VCaP (cell line): Measurements from ENCODE around the gene TNFRSF21.

Source experiments
- H3K27ac ChIP-seq: fragments of 450-650 bp; 2 replicates; pipeline ENCODE4 v1.5.1; 2017
- TF ChIP-seq, protein P1 (sequence below): fragments of 450-650 bp; conservative IDR thresholded peaks from 2 replicates; pipeline ENCODE4 v1.5.1; 2017; ENCODE audit warnings: mild to moderate bottlenecking, moderate library complexity

The TNFRSF21 gene, protein sequence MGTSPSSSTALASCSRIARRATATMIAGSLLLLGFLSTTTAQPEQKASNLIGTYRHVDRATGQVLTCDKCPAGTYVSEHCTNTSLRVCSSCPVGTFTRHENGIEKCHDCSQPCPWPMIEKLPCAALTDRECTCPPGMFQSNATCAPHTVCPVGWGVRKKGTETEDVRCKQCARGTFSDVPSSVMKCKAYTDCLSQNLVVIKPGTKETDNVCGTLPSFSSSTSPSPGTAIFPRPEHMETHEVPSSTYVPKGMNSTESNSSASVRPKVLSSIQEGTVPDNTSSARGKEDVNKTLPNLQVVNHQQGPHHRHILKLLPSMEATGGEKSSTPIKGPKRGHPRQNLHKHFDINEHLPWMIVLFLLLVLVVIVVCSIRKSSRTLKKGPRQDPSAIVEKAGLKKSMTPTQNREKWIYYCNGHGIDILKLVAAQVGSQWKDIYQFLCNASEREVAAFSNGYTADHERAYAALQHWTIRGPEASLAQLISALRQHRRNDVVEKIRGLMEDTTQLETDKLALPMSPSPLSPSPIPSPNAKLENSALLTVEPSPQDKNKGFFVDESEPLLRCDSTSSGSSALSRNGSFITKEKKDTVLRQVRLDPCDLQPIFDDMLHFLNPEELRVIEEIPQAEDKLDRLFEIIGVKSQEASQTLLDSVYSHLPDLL

DNA sequence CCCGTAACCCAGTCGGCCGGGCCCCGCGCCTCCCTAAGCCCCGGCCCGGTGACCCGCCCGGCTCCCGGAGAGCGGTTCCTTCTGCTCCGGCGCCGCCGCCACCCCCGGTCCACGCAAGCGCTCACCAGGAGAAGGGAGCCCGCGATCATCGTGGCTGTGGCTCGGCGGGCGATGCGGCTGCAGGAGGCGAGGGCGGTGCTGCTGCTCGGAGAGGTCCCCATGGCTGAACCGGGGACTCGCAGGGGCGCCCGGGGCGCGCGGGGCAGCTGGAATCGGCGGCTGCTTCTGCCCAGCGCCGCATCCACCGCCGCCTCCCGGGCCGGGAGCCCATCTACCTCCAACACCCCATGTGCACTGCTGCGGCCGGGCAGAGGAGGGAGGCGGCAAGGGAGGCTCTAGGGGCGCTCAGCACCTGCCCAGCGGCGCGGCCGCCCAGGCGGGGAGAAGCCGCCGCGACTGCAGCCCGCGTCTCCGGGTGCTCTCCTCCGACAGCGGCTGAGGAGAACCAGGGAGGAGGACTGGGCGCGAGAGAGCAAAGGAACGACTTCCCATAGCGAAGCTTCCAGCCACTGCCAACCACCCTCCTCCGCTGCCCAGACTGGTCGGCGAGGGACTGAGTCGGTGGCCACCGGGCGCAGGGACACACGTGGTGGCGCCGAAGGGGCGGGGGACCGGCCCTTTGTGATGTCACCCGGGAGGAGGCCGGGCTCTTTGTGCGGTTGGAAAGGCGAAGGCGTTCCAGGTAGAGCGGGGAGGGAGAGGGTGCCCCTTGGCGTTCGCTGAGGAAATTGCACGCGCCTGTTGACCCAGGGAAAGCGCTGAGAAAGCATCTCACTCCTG lies at the start of gene TNFRSF21:
Gene TNFRSF21, minus strand, starts transcription at position 615 of the 840 bp plus-strand sequence. Its CDS starts 394 bp downstream, at position 221.
- peak within 1 kb of the TSS; percentile 76 for H3K27ac ChIP-seq

DNA sequence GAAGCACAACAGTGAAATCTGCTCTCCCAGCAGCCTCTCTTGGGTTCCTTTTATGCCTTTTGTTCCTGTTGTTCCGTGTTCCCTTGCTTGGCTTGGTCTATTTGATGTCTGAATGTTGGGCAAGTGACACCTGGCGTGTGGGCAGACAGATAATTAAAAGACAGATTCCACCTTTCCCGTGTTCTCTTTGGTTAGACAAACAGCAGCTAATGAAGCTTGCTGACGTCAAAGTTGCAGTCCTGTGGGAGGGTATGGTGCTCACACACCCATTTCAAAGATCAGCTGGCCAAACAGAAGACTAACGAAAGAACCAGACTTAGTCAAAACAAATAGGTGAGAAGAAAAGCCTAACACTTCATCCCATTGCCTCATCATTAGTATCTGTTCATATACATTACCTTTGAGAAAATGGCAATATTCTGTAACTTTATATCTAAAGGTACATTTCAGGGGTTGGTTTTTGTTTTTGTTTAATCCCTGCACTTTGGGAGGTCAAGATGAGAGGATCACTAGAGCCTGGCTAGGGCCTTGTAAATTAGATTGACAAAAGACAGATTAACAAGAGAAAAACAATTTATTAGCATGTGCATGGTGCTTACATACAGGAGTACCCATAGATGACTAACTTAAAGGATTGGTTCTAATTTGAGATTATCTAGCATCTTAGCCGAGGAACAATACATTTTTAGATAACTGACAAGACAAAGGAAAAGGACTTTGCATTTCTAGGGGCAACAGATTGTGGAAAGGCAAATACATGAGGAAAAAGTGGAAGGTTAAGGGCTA lies 48.9 kb upstream of the TNFRSF21 start:
- TF ChIP-seq, protein P1, sequence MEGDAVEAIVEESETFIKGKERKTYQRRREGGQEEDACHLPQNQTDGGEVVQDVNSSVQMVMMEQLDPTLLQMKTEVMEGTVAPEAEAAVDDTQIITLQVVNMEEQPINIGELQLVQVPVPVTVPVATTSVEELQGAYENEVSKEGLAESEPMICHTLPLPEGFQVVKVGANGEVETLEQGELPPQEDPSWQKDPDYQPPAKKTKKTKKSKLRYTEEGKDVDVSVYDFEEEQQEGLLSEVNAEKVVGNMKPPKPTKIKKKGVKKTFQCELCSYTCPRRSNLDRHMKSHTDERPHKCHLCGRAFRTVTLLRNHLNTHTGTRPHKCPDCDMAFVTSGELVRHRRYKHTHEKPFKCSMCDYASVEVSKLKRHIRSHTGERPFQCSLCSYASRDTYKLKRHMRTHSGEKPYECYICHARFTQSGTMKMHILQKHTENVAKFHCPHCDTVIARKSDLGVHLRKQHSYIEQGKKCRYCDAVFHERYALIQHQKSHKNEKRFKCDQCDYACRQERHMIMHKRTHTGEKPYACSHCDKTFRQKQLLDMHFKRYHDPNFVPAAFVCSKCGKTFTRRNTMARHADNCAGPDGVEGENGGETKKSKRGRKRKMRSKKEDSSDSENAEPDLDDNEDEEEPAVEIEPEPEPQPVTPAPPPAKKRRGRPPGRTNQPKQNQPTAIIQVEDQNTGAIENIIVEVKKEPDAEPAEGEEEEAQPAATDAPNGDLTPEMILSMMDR, result no peak
- H3K27ac ChIP-seq, result no peak overlapping the region

More for the DNA sequence above, at the start of gene TNFRSF21:
- TF ChIP-seq, protein P1, result peak; percentile 88

DNA sequence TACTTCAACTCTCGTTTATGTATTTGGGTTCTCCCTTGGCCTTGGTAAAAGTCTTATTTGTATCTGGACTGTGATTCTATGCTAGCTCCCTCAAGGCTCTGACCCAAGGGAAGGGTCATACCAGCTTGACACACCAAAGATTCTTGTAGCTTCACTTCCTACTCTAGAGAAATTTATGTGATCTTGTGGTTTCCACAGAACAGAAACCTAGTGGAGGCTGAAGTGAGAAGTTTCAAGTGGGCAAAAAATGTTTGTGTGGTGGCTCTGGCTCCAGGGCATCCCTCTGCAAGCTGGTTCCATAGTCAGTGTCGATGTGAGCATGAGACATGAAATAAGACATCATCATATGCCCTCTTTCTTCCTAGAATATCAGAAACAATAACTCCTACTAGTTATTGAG lies 48.1 kb upstream of the TNFRSF21 start:
- H3K27ac ChIP-seq, result no peak overlapping the region
- TF ChIP-seq, protein P1, result no peak

DNA sequence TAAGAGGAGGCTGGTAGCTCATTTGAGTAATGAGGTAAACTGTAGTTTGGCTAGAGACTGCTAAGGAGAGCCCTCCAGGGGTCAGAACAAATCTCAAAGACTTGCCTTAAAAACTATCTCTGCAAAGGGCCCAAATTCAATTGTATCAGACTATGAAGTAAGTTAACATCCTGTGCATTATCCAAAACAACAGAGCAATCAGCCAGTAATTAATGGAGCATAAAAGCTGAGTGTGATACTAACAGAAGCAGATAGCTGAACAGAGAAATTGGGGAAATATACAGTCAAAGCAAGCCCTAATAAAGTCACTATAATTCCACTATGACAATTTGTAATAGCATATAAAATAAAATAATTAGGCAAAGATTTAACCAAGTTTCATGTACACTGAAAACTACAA lies 45.8 kb upstream of the TNFRSF21 start:
- TF ChIP-seq, protein P1, result no peak
- no peak overlapping the region for H3K27ac ChIP-seq

DNA sequence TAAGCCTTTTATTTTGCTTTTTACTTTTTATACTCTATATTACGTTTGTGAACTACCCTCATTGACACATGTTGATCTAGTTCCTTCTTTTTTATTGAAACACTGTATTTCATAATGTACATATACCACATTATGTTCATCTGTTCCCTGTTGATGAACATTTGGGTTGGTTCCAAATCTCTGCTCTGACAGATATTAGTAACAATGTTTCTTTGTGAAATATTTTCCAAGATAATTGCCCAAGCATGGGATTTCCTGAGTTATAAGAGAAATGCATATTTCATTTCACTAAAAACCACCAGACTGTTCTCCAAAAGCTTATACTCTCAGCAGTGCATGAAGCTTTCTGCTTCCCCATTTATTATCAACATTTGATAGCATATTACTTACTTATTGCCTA lies 44.2 kb upstream of the TNFRSF21 start:
- TF ChIP-seq, protein P1, result no peak
- H3K27ac ChIP-seq, result no peak overlapping the region

DNA sequence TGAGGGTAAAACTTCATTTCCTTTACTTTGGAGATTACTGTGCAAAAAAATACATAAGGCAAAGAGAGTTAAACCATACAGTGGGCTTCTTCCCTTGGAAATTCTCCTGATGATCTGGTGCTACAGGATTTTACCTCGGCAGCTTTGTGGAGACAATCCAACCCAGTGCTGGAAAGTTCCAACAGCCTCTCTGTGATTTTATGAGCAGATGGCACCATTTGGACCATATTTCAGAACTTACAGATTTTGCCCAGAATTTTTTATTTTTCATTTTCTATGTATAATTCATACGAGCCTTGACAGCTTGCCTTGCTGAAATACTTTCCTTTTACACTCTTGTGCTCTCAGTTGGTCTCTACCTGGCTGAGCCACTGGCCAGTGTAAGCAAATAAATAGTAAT lies 43.3 kb upstream of the TNFRSF21 start:
- H3K27ac ChIP-seq, result no peak overlapping the region
- TF ChIP-seq, protein P1, result no peak
